IMR-90 (cell line): ENCODE results near the gene LYPD4. TPM values are rescaled to one million over a fixed set of nuclear protein-coding genes. Genes with fewer than 3 reads are reported as not detected.

ENCODE experiments used
- ATAC-seq: fragments of 200-7000 bp; cut with Tn5 transposase; 2 replicates; pipeline ENCODE4 v1.9.1; 2020; ENCODE audit warnings: low read depth, mild to moderate bottlenecking, moderate library complexity
- BruUV-seq: library from RNA; stranded (reverse); fragments of 400-500 nt; replicated peaks from 2 replicates; lab custom pipeline; 2021; lab: Mats Ljungman, UMichigan
- CTCF ChIA-PET: fragments of 300-600 bp; formaldehyde crosslinking; extraction: SDS; loops from one replicate; lab custom pipeline; 2021; ENCODE audit warnings: antibody characterized with exemption; lab: Yijun Ruan, JAX
- POLR2A ChIA-PET: fragments of 300-600 bp; sonication (Branson Sonifier 250); formaldehyde crosslinking; loops from one replicate; lab custom pipeline; 2022; ENCODE audit warnings: antibody characterized with exemption; ENCODE audit not compliant: unreplicated experiment; lab: Charles Lee
- DNase-seq: peaks from one replicate; pipeline ENCODE4 v3.0.0; 2013
- H2AFZ ChIP-seq: replicated peaks from 2 replicates; pipeline ENCODE3; 2013; ENCODE audit warnings: low read length, mild to moderate bottlenecking; ENCODE audit not compliant: poor library complexity
- H2AK5ac ChIP-seq: 2 replicates; pipeline ENCODE4 v1.6.1; 2013; ENCODE audit warnings: low read depth, low read length, inconsistent platforms
- H2AK9ac ChIP-seq: replicated peaks from 2 replicates; pipeline ENCODE3; 2013; ENCODE audit warnings: mild to moderate bottlenecking, low read depth, low read length, moderate library complexity; ENCODE audit not compliant: poor library complexity
- H2BK120ac ChIP-seq: 2 replicates; pipeline ENCODE4 v1.6.1; 2013; ENCODE audit warnings: low read depth, low read length, inconsistent platforms
- H2BK15ac ChIP-seq: 3 replicates; pipeline ENCODE4 v1.6.1; 2013; ENCODE audit warnings: low read depth, low read length, inconsistent platforms
- H2BK20ac ChIP-seq: 2 replicates; pipeline ENCODE4 v1.6.1; 2013; ENCODE audit warnings: low read depth, mild to moderate bottlenecking, inconsistent platforms, low read length, moderate library complexity
- H2BK5ac ChIP-seq: 2 replicates; pipeline ENCODE4 v1.6.1; 2013; ENCODE audit warnings: mild to moderate bottlenecking, low read depth, low read length, inconsistent platforms; ENCODE audit not compliant: poor library complexity, severe bottlenecking
- H3K14ac ChIP-seq: replicated peaks from 2 replicates; pipeline ENCODE4 v1.6.1; 2013; ENCODE audit warnings: low read depth, low read length, inconsistent platforms
- H3K18ac ChIP-seq: 2 replicates; pipeline ENCODE4 v1.6.1; 2013; ENCODE audit warnings: low read depth, low read length, control low read depth
- H3K23ac ChIP-seq: 2 replicates; pipeline ENCODE4 v1.6.1; 2013; ENCODE audit warnings: low read depth, low read length, inconsistent platforms
- H3K27ac ChIP-seq: 2 replicates; pipeline ENCODE4 v1.5.1; 2013; ENCODE audit warnings: mild to moderate bottlenecking, control low read depth, low read length; ENCODE audit not compliant: insufficient read depth
- H3K27me3 ChIP-seq: 2 replicates; pipeline ENCODE4 v1.6.1; 2013; ENCODE audit warnings: low read length; ENCODE audit not compliant: control insufficient read depth, insufficient read depth
- H3K36me3 ChIP-seq: 2 replicates; pipeline ENCODE4 v1.6.1; 2013; ENCODE audit warnings: low read length, mixed read lengths; ENCODE audit not compliant: control insufficient read depth, insufficient read depth
- H3K4ac ChIP-seq: 2 replicates; pipeline ENCODE4 v1.6.1; 2013; ENCODE audit warnings: low read depth, low read length, inconsistent platforms
- H3K4me1 ChIP-seq: 2 replicates; pipeline ENCODE4 v1.6.1; 2013; ENCODE audit warnings: low read length, mixed read lengths; ENCODE audit not compliant: control insufficient read depth, insufficient read depth
- H3K4me2 ChIP-seq: 2 replicates; pipeline ENCODE4 v1.6.1; 2013; ENCODE audit warnings: low read depth, mild to moderate bottlenecking, control low read depth, low read length, moderate library complexity
- H3K4me3 ChIP-seq: 2 replicates; pipeline ENCODE4 v1.5.1; 2013; ENCODE audit warnings: low read depth, mild to moderate bottlenecking, control low read depth, low read length, moderate library complexity; ENCODE audit not compliant: insufficient read depth
- H3K56ac ChIP-seq: 2 replicates; pipeline ENCODE4 v1.6.1; 2013; ENCODE audit warnings: low read length, inconsistent platforms; ENCODE audit not compliant: insufficient read depth; ENCODE audit errors: extremely low read depth
- H3K79me1 ChIP-seq, 2 experiments: 2 replicates each; pipeline ENCODE4 v1.6.1; 2013; ENCODE audit warnings: low read length in 2 of 2, inconsistent platforms in 1 of 2, low read depth in 1 of 2
- H3K9ac ChIP-seq: 2 replicates; pipeline ENCODE4 v1.6.1; 2013; ENCODE audit warnings: low read depth, low read length, control low read depth
- H3K9me1 ChIP-seq: 2 replicates; pipeline ENCODE4 v1.6.1; 2013; ENCODE audit warnings: low read length, inconsistent platforms; ENCODE audit not compliant: insufficient read depth
- H3K9me3 ChIP-seq: 2 replicates; pipeline ENCODE4 v1.6.1; 2013; ENCODE audit warnings: low read length; ENCODE audit not compliant: control insufficient read depth, insufficient read depth
- H4K20me1 ChIP-seq: 2 replicates; pipeline ENCODE4 v1.6.1; 2013; ENCODE audit warnings: low read length, inconsistent platforms; ENCODE audit not compliant: insufficient read depth
- H4K5ac ChIP-seq: 2 replicates; pipeline ENCODE4 v1.6.1; 2013; ENCODE audit warnings: mild to moderate bottlenecking, low read depth, low read length, control low read depth
- H4K8ac ChIP-seq, 2 experiments: 2 replicates each; pipeline ENCODE4 v1.6.1; 2013; ENCODE audit warnings: low read depth in 2 of 2, low read length in 2 of 2, control low read depth in 1 of 2, inconsistent platforms in 1 of 2
- H4K91ac ChIP-seq: 2 replicates; pipeline ENCODE4 v1.6.1; 2013; ENCODE audit warnings: low read depth, low read length, inconsistent platforms; ENCODE audit not compliant: insufficient read depth
- MAFK ChIP-seq: IDR thresholded peaks from 2 replicates; pipeline ENCODE4 v1.6.1; 2012; ENCODE audit warnings: low read depth, low read length, improper control_type of control experiment
- MAZ ChIP-seq: IDR thresholded peaks from 2 replicates; pipeline ENCODE4 v1.6.1; 2012; ENCODE audit warnings: low read depth, mild to moderate bottlenecking, low read length, improper control_type of control experiment, moderate library complexity, borderline replicate concordance
- MXI1 ChIP-seq: IDR thresholded peaks from 2 replicates; pipeline ENCODE4 v1.6.1; 2012; ENCODE audit warnings: low read depth, mild to moderate bottlenecking, low read length, moderate library complexity, borderline replicate concordance
- WGBS, 2 experiments: methylation state at CpG; one replicate each; pipeline versions ENCODE4 v1.1.5 to v1.1.7; 2013; ENCODE audit warnings: missing lambda C conversion rate in 2 of 2; ENCODE audit not compliant: insufficient read length in 1 of 2; ENCODE audit errors: extremely low coverage in 2 of 2; 5-methylcytosine and 5-hydroxymethylcytosine counted together
- dilution Hi-C: fragments of 300-500 bp; cut with HindIII; formaldehyde crosslinking; loops from one replicate; pipeline ENCODE4 v1.14.3; 2018; ENCODE audit warnings: low sequenced_read_pairs; ENCODE audit not compliant: unreplicated experiment
- in situ Hi-C: fragments of 300-500 bp; cut with MboI; formaldehyde crosslinking; loops from 3 replicates; pipeline ENCODE4 v1.14.3; 2019; ENCODE audit warnings: low sequenced_read_pairs, inconsistent platforms, mixed read lengths
- intact Hi-C: fragments of 100-400 bp; cut with micrococcal nuclease; formaldehyde crosslinking; loops from 2 replicates; pipeline ENCODE4 v1.10.0; 2022
- polyA plus RNA-seq, 3 experiments: library from polyadenylated mRNA; depleted of rRNA; stranded (reverse); fragments of >200 nt; gene quantifications; 2 replicates each; pipeline ENCODE4 v1.2.3, GENCODE V29; 2012; ENCODE audit warnings: low replicate concordance in 1 of 3
- total RNA-seq: library from RNA; depleted of rRNA; stranded (reverse); fragments of >200 nt; gene quantifications from 2 replicates; pipeline ENCODE4 v1.2.3, GENCODE V29; 2012
- TF ChIP-seq, protein P1 (sequence below): conservative IDR thresholded peaks from 2 replicates; pipeline ENCODE4 v1.5.1; 2012; ENCODE audit warnings: mild to moderate bottlenecking, low read depth, low read length, improper control_type of control experiment
- TF ChIP-seq, protein P2 (sequence below): fragments of 150-350 bp; IDR thresholded peaks from 2 replicates; pipeline ENCODE4 v1.6.1; 2017; ENCODE audit warnings: mild to moderate bottlenecking, antibody characterized with exemption, low read length, low read depth

The LYPD4 gene
- total and polyA plus RNA-seq, 2 of the 4 experiments (the other 2 are of a cell fraction) = not detected

DNA sequence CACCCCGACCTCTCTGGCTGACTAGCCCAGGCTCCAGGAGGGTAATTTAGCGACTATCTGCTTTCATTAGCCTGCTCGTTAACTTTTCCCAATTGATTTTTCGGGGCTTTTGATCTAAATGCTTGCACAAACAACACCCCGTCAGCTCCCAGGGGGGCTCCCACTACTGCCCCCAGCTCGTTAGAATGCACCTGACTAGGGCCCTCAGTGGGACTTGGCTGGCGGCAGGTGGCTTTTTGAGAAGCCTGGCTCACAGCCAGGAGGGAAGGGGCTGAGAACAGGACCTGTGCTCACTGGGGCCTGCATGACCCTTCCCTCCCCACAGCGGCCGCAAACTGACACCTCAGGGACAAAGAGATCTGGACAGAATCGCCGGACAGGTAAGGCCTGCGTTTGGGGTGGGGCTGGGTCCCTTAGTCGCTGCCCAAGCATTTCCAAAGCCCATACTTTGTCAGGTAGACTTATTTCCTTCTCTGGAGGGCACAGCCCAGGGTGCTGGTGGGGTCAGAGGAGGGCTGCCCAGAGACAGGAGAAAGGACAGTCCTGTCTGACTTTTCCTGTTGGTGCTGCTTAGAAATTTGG, 25.0 kb upstream of the LYPD4 start:
- Histone ChIP-seq H3K9me3 (no peaks in the 10 kb centered on the region), H2AFZ (no peak overlapping the region), H3K4me3 (no peak overlapping the region), H3K56ac (no peak overlapping the region), H3K9me1 (peaks cover 7% of the 10 kb centered on the region; the same call in 1 of the 2 replicates), H3K27ac (no peak overlapping the region), H3K23ac (no peak overlapping the region), H4K8ac (no peak overlapping the region), H3K27me3 (no peaks in the 10 kb centered on the region), H3K79me1 (peaks cover 21 to 48% of the 10 kb centered on the region in 2 experiments), H2AK9ac (no peak overlapping the region), H3K4me2 (no peak overlapping the region), H4K5ac (no peak overlapping the region), H2BK5ac (no peak overlapping the region), H4K20me1 (peaks cover 90% of the 10 kb centered on the region), H2BK20ac (no peak overlapping the region), H3K9ac (no peak overlapping the region), H3K4ac (no peak overlapping the region), H3K14ac (no peak overlapping the region), H2BK15ac (no peak overlapping the region), H2BK120ac (no peak overlapping the region), H4K91ac (no peak overlapping the region), H3K4me1 (peaks cover 3% of the 10 kb centered on the region; the same call in 1 of the 2 replicates), H3K36me3 (peaks cover 63% of the 10 kb centered on the region), H2AK5ac (no peak overlapping the region), H3K18ac (no peak overlapping the region)
- CTCF ChIA-PET = no interaction called here
- intact Hi-C loops (no loop called here), dilution Hi-C loops (no loop called here), in situ Hi-C loops (no loop called here)
- DNase-seq (no peak), ATAC-seq (no peak)
- BruUV-seq = no TSS peak
- TF ChIP-seq MAFK (no peak), MXI1 (no peak), MAZ (no peak)
- TF ChIP-seq, protein P1, sequence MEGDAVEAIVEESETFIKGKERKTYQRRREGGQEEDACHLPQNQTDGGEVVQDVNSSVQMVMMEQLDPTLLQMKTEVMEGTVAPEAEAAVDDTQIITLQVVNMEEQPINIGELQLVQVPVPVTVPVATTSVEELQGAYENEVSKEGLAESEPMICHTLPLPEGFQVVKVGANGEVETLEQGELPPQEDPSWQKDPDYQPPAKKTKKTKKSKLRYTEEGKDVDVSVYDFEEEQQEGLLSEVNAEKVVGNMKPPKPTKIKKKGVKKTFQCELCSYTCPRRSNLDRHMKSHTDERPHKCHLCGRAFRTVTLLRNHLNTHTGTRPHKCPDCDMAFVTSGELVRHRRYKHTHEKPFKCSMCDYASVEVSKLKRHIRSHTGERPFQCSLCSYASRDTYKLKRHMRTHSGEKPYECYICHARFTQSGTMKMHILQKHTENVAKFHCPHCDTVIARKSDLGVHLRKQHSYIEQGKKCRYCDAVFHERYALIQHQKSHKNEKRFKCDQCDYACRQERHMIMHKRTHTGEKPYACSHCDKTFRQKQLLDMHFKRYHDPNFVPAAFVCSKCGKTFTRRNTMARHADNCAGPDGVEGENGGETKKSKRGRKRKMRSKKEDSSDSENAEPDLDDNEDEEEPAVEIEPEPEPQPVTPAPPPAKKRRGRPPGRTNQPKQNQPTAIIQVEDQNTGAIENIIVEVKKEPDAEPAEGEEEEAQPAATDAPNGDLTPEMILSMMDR = no peak
- TF ChIP-seq, protein P2, sequence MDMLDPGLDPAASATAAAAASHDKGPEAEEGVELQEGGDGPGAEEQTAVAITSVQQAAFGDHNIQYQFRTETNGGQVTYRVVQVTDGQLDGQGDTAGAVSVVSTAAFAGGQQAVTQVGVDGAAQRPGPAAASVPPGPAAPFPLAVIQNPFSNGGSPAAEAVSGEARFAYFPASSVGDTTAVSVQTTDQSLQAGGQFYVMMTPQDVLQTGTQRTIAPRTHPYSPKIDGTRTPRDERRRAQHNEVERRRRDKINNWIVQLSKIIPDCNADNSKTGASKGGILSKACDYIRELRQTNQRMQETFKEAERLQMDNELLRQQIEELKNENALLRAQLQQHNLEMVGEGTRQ = no peak
- POLR2A ChIA-PET = no interaction called here
- WGBS, 2 experiments = 72% methylated on average over 2 of the region's 13 CpGs; no CpG with 5 or more reads in 1 of the 2 experiments
